SHP77 (cell line): Measurements from ENCODE around the gene NFATC2.
A peak's percentile ranks its signal among the peaks of the same experiment; 100 is the strongest.

ENCODE experiments used
- DNase-seq, 2 experiments: peaks; one replicate each; lab custom pipeline; 2025; lab: John Stamatoyannopoulos, UW

NFATC2 gene

DNA sequence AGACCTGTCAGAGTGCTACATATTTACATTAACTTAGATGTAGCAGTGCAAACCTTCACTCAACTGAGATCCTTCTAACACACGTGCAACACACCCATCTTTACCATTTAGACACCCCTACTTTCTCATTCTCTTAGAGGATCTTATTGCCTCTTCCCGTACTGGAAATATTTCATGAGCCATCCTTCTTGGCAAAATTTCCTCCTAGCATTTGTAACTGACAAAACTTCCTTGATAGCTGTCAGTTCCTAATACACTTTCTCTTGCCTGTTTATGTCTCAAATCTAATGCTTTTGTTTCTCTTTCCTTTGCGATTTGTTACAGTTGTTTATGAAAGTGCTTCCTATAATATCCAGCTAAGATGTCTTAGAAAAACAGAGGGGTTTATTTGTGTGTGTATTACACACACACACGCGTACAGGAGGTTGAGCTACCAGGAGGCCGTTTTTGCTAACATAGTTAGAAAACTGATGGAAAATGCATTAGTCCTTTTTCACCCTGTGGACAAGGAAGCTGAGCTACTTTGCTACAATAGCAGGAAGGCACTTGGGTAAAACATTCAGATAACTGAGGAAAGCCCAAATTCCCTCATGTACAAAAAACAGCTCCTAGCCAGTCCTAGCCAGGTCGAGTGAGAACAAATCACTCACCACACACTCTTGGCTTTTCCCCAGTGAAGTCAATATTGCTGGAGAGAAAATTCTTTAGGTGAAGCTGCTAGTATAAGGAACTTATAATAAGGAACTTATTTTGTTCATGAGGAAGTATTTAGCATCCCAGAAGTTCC lies 153.6 kb downstream of the NFATC2 start:
- DNase-seq, result no peak

GRCh38 chr20:51388227-51388626 lies 154.3 kb downstream of the NFATC2 start:
- no peak for DNase-seq

DNA sequence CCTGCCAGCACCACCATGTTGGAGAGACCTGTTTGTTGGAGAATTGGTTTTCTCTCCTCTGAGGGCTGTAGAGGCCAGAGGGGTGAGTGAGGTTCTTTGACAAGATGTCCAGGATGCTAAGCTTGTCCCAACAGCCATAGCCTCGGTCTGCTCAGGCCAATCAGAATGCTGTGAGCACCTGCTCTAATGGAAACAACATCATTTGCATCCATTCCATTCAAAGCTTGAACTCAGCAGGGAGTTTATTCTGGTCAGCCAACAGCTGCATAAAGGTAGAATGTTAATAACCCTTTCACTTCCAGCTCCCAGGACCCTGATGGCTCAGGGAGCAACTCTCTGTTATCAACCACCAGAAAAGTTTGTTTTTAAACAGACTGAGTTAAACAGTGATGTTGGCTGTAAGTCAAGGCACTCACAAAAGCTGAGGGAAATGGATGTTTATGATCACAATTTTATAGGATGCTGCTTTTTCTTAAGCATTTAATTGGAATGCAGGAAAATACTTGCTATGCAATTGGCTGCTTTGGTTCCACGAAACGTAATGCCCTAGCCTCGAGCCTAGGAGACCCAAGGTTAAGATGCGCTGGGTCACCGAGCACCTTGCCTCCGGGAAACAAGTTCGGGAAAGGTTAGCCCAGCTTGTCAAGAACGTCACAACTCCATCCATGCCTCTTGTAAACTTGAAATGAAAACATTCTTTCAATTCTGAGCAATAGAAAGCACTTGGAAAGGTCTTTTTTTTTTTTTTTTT lies 155.2 kb downstream of the NFATC2 start:
- no peak for DNase-seq

- DNase-seq, result no peak
Observed at GRCh38 chr20:51386586-51386985, 155.9 kb downstream of the NFATC2 start.

GRCh38 chr20:51385646-51386530 lies 156.6 kb downstream of the NFATC2 start:
- peak in 1 of 2 experiments; percentile 29 for DNase-seq

GRCh38 chr20:51384875-51385274 lies 157.6 kb downstream of the NFATC2 start:
- no peak for DNase-seq

DNA sequence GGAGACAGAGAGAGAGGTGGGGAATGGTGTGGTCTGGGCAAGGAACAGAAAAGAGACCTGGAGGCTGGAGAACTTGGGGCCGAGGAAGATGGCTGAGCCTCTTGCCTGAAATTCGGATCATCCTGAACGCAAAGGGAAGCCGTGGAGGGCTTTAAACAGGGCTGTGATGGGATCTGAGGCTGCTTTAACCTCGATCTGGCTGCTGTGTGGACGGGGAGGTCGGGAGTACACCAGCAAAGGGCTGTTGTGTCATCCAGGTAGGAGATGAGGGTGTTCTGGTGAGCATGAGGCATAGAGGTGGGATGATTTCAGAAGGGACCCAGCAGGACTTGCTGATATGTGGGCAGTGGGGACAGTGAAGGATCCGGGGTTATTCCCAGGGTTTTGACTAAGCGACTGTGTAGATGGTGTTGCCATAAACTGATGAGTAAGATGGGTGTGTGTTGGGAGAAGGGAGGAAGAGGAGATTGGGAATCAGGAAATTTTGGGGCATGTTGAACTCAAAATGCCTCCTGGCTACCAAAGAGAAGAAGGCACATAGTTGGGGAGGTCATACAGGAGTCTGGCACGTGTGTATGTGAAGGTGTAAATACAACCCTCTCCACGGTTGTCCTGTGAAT lies 158.5 kb downstream of the NFATC2 start:
- DNase-seq, result no peak

DNA sequence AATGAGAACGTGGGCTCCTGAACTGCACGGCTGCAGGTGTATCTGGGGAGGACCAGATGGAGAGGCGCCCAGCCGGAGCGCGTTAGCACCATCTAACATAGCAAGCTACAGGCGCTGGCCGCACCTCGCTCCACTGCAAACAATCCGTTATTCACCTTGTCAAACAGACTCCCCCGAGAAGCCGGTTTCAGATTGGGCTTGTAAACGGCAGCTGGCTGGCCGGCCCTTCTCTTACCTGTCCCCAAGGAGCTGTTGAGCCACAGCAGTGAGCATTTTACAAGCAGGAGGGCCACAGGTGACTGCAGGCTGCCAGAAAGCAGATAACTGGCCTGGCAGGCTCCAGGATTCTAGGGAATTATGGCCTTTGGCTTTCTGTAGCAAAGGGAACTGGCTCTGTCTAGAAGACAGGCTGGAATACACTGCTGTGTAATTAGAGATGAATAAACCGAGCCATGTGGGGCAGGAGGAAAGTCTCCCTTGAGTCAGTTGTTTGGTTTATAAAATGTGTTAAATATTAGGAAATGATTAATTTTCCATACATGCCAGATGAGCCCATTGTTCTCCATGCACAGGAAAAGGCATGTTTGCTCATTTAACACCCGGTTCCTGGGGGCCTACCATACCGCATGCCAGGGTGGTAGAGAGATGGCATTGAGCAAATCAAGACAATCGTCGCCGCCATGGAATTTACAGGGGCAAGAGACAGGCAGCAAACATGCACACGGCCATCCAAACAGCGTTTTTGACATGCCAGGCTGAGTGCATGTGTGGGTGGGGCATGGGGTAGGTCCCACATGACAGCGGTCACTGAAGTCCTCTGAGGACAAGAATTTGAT lies 159.3 kb downstream of the NFATC2 start:
- DNase-seq, result peak; percentile 15

DNA sequence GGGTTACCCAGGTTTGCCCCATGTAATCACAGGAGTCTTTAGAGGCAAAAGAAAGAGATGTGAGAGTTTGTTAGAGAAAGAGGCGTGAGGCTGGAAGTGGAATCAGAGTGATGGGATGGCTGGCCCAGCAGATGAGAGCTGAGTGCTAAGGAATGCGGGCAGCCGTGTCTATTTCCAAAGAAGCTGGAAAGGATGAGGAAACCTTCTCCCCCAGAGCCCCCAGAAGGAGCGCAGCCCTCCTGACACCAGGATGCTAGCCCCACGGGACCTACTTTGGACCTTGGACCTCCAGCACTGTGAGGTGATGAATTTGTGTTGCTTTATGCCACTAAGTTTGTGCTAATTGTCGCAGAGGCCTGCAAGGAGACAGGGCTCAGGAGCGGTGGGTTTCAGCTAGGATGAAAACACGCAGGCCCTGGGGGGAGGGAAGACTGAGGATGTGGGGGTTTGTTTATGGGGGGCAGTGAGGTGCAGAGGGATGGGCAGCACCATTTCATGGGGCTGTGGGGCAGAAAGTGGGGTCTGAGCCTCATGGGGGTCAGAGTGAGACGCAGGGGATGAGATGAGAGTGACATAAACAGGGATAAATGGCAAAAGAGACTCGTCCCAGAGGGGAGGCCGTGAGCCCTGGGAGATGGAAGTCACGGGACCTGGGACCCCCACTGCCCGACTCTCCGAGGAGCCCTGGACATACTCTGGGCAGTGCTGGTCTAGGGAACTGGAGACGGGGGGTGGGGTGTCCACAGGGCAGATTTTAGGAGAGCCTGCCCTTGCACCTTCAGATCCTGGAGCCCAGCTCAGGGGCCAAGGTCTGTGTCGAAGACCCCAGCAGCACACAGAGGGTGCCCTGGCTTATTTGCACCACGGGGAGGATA lies 160.2 kb downstream of the NFATC2 start:
- no peak for DNase-seq

- no peak for DNase-seq
Observed at GRCh38 chr20:51381557-51381956, 161.0 kb downstream of the NFATC2 start.

DNA sequence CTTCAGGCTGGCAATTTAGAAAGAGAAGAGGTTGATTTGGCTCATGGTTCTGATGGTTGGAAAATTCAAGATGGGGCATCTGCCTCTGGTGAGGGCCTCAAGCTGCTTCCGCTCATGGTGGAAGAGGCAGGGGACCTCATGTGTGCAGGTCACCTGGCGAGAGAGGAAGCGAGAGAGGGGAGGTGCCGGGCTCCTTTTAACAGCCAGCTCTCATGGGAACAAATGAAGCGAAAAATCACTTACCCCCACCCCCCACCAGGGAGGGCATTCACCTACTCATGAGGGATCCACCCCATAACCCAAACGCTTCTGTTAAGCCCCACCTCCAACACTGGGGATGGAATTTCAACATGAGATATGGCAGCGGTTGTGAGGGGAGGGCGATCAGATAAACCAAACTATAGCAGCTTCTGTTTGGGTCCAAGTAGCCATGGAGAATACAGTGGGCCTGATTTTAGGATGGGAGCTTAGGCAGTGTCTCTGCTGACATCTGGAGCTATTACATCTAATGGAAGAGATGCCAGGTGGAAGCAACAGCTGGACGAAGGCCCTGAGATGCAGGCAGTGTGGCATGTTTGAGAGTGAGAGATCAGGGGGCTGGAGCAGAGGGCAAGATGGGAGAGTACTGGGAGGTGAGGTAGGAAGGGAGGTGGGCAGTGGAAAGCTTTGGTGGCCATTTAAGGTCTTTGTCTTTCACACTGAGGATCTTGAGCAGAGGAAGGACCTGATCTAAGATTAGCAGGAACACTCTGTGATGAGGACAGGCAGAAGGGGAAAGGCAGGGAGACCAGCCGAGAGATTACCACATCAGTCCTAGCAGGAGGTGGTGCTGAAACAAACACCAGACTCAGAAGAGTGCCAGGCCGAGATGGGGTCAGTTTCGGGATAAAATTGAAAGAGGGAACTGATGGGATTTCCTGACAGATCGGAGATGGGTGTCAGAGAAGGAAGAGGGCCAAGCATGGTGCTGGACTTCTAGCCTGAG lies 161.8 kb downstream of the NFATC2 start:
- DNase-seq, result no peak

GRCh38 chr20:51379601-51380341 lies 162.7 kb downstream of the NFATC2 start:
- DNase-seq, result no peak

- DNase-seq, result peak in 1 of 2 experiments; percentile 8
Observed at GRCh38 chr20:51378171-51378928, 164.2 kb downstream of the NFATC2 start.

- DNase-seq, result no peak
Observed at GRCh38 chr20:51377132-51377531, 165.4 kb downstream of the NFATC2 start.

GRCh38 chr20:51376111-51376510 lies 166.4 kb downstream of the NFATC2 start:
- DNase-seq, result no peak

DNA sequence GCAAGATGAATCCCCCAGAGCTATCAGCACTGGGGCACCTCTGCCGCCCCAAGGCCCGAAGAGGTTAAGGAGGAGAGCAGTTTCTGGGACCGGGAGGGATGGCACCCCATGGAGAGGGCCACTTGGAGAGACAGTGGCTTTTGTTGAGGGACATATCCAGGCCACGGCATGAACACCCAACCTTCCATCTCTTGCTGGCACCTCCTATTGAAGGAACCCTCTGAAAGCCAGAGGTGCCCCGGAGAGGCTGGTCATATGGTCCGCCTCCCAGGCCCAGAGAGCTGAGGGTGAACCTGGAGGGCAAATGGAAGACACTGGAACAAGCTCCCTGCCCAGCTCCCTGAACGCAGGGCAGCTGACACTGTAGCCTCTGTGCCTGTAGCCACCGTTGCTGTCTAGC lies 167.0 kb downstream of the NFATC2 start:
- DNase-seq, result no peak

- DNase-seq, result no peak
Observed at GRCh38 chr20:51374961-51375360, 167.6 kb downstream of the NFATC2 start.
